NCI-H187 treated with DMSO at 0.1 percent for 48 hours (cell line): ENCODE results near the gene ARAP1.

Experiments
- DNase-seq: peaks from one replicate; lab custom pipeline; 2025; lab: John Stamatoyannopoulos, UW

Gene ARAP1

GRCh38 chr11:72657411-72658100, 94.7 kb downstream of the ARAP1 start:
- no peak for DNase-seq

DNA sequence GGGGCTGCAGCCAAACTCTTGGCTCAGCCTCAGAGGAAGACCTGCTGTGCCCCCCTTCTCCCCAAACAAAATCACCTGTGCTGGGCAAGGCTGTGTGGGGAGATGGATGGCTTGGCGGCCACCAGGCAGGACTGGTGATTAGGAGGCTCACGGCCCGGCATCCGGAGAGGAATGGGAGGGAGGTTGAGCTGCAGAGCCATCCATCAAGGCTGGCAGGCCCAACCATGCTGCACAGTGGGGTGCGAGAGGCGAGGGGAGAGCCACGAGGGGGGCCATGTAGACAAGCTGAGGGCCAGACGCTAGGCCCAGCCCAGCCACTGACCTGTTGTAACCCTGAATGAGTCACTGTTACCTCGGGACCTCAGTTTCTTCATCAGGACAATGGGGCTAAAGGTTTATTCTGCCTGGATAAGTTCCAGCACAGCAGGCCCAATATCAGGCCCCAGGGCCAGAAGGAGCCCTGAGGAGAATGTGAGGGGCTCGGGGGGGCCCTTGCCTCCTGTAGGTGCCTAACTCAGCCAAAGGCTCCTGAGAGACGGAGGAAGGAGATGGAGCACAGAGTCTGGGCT, 96.2 kb downstream of the ARAP1 start:
- no peak for DNase-seq

GRCh38 chr11:72655014-72655413, 97.2 kb downstream of the ARAP1 start:
- DNase-seq: no peak

DNA sequence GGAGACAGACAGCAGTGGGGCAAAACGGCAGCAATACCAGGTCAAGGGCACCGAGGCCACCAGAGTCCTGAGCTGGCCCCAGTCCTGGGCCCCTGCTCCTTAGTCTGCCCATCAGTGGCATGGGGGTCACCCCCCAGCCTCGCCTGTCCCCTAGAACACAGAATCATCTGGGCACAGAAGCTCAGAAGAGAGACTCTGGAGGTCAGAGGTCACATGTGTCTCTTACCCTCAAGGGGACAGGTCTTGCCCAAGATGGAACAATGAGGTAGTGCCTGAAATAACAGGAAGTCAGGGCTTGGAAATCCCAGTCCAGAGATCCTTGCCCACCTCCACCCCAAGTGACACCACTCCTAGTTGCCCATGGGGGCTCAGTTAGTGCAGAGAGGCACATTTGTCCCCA, 98.6 kb downstream of the ARAP1 start:
- DNase-seq: no peak

DNA sequence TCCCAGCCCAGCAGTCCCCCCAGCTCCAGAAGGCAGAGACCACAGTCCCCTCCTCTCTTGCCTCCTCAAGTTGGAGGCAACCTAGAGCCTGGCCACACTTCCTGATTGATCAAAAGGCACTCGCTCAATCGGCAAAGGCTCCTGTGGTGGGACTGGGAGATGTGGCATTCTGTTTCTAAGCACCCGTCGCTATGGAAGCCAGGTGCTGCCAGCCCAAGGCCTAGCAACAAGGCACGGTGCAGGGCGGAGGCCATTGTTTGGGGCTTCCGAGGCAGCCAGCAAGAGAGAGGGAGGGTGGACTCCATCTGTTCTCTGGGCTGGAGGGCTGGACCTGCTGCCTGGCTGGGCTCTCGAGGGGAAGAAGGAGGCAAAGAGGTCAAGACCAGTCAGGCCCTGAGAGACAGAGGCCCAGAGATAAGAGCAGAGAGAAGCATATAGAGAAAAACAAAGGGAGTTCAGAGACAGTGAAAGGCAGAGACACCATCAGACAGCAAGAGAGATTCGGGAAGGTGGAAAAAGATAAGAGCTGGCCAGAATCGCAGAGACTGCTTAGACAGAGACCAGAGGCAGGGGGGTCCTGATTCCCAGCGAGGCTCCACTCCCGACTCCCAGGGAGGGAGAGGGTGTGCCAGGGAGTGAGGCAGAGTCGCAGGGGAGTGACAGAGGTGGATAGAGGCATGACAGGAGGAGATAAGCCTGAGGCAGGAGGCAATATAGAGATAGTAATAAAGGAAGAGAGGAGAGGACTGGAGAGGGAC, 99.2 kb downstream of the ARAP1 start:
- DNase-seq: peak; percentile 64

DNA sequence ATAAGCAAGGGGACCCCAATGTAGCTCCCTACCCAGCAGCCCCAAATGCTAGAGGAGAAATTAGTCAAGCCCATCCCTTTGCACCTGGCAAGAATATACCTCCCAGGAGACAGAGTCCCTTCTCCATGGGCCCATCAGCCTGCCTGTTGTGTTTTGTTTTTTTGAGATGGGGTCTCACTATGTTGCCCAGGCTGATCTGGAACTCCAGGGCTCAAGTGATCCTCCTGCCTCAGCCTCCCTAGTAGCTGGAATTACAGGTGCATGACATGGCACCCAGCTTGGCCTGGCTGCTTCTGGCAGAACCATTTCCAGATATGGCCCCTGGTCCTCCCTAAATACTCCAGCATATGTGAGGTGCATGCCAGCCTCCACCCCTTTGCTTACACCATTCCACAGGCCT, 100.1 kb downstream of the ARAP1 start:
- DNase-seq: no peak

- DNase-seq: no peak
These were observed 102.8 kb downstream of the ARAP1 start for GRCh38 chr11:72649215-72649976.

GRCh38 chr11:72648384-72649136, 103.6 kb downstream of the ARAP1 start:
- DNase-seq: no peak

GRCh38 chr11:72647882-72648281, 104.3 kb downstream of the ARAP1 start:
- no peak for DNase-seq

- no peak for DNase-seq
These were observed 105.7 kb downstream of the ARAP1 start for GRCh38 chr11:72646472-72646871.

GRCh38 chr11:72646024-72646423, 106.2 kb downstream of the ARAP1 start:
- DNase-seq: no peak

DNA sequence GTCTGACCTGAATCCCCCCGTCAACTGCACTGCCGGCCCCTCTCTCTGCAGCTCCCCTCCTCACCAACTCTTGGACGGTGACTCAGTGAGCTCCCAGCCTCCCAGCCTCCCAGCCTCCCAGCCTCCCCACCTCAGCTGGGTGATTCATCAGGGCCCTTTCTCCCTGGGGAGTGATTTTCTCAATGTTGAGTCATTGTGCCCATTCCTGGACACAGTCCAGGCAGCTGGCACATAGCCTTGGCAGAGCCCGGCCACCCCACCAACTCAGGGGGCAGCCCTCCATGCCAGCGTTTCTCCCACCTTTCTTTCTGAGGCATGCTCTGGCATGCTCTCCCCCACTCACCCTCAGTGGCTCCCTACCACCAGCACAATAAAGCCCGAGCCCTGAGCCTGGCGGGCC, 108.7 kb downstream of the ARAP1 start:
- no peak for DNase-seq

- no peak for DNase-seq
These were observed 109.2 kb downstream of the ARAP1 start for GRCh38 chr11:72642884-72643522.

DNA sequence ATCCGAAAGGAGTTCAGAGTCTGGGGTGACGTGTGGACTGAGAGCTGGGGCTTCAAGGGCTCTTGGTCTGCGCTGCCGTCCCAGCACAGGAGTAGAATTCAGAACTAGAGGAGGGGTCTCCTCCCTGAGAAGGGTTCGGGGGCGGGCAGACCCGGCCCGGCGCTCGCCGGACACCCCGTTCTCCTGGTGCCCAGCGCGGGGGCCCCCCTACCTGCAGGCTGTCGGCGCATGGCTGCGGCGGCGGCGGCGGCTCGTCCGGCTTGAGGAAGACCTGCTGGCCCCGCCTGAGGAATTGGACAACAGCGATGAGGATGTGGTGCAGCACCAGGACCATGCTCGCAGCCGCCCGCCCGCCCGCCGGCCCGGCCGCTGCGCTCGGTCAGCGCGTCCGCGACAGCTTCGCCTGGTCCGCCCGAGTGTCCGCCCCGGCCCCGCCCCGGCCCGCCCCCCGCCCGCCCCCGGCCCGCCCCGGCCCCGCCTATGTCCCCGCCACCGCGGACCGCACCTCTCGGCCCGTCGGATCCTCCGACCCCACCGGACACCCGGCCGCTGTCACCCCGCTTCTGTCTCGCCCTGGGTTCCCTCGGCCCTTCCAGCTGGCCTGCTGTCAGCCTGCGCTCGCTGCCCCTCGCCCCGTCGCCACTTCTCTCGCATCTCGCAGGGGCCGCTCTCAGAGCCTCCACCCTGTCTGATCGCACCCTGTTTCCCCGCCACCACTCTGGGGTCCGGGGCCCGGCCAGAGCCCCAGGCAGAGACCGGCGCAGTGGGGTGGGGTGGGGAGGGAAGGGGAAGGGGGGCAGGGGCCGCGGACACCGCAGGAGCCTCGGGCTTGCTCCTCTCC, 109.9 kb downstream of the ARAP1 start:
- DNase-seq: no peak

DNA sequence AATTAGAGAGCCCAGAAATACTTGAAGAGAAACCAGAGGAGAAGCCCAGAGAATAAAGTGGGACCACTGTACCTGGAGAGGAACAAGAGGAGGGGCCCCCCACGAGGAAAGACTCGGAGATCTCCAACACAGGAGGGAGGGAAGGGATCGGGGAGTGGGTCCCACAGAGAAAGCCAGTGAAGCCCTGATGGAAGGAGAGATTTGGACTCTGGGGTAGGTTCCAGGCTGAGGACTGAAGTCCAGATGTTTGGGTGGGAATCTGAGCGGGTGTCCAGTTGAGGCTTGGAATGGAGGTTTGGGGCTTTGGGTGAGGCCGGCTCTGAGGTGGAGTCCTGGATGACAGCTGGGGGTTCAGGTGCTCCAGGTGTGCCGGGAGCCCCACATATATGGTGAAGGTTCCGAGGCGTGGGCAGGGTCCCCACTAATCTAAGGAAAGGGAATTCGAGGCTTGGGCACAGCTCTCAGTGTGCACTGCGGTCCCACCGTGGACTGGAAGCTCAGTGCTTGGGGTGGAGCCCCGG, 110.6 kb downstream of the ARAP1 start:
- no peak for DNase-seq

GRCh38 chr11:72639502-72640375, 112.5 kb downstream of the ARAP1 start:
- no peak for DNase-seq

DNA sequence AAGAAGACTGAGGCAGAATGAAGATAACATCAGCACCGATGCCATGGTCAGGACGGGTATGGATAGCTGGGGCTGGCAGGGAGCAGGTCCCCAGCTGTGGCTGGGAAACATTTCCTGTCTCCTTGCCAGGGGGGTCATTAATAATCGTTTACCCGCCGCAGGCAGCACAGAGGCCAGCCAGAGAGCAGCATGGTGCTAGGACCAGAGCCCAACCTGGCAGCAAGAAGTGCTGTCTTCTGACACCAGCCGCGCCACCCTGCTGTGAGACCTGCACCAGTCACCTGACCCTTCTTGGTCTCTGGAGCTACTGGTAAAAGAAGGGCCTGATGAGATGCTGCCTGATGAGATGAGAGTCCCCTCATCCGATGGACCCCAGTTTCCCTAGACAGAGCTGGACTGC, 114.3 kb downstream of the ARAP1 start:
- no peak for DNase-seq

DNA sequence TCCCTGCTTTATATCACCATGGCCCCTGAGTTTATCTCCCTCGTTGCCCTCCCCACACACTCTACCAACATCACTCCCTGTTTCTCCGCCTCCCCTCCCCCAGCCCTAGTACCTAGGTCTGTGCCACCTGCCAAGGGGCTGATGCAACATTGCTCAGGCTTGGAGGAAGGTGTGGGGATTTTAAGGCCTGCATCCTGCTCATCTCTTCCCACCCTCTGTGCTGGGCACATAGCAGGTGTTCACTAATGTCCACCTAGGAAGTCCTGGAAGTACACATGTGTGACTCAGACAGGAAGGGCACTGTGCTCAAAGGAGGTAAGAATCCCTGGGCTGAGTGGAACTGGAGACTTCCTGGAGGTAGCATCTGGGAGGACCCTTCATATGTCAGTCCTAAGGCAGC, 115.0 kb downstream of the ARAP1 start:
- no peak for DNase-seq

DNA sequence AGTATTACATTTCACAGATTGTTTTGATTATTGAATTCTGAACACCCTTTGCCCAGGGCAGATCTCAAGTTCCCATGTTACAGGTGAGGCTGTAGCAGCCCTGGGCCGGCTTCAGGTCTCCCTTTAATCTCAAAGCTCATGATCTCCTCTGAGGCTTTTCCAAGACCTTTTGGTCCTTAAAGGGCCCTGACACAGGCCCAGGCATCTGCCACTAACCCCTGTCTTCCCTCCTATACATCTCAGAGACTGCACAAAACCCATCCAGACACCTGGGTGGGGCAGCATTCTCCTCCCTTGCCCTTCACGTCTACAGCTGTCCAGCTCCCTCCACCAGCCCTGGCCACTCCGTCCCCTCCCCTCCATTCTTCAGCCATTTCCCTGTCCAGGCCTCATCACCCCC, 115.8 kb downstream of the ARAP1 start:
- DNase-seq: no peak
